Neural progenitor cell (in vitro differentiated cells): Measurements from ENCODE around the gene BMF. TPM values are rescaled to one million over a fixed set of nuclear protein-coding genes. Genes with fewer than 3 reads are reported as not detected.

Experiments
- DNase-seq: peaks from one replicate; pipeline ENCODE4 v3.0.0-alpha.2; 2016; ENCODE audit warnings: low spot score
- H2AFZ ChIP-seq: fragments of 200-600 bp; sonication (generic); replicated peaks from 2 replicates; pipeline ENCODE4 v1.6.1; 2016; ENCODE audit warnings: antibody characterized with exemption
- H3F3A ChIP-seq: fragments of 200-600 bp; sonication (generic); 2 replicates; pipeline ENCODE4 v1.6.1; 2016; ENCODE audit warnings: antibody characterized with exemption, low read depth
- H3K27ac ChIP-seq: fragments of 200-600 bp; sonication (generic); 2 replicates; pipeline ENCODE4 v1.5.1; 2016; ENCODE audit warnings: mild to moderate bottlenecking
- H3K27me3 ChIP-seq: fragments of 200-600 bp; sonication (generic); 2 replicates; pipeline ENCODE4 v1.6.1; 2016; ENCODE audit warnings: mild to moderate bottlenecking, moderate library complexity
- H3K36me3 ChIP-seq: fragments of 200-600 bp; sonication (generic); 2 replicates; pipeline ENCODE4 v1.5.1; 2016
- H3K4me1 ChIP-seq: fragments of 200-600 bp; sonication (generic); 2 replicates; pipeline ENCODE4 v1.6.1; 2016; ENCODE audit warnings: mixed run types
- H3K4me2 ChIP-seq: fragments of 200-600 bp; sonication (generic); 2 replicates; pipeline ENCODE4 v1.6.1; 2016
- H3K4me3 ChIP-seq: fragments of 200-600 bp; sonication (generic); 2 replicates; pipeline ENCODE4 v1.5.1; 2016
- H3K79me2 ChIP-seq: fragments of 200-600 bp; sonication (generic); 2 replicates; pipeline ENCODE4 v1.6.1; 2016; ENCODE audit warnings: low read depth
- H3K9ac ChIP-seq: fragments of 200-600 bp; sonication (generic); 2 replicates; pipeline ENCODE4 v1.6.1; 2016
- H3K9me3 ChIP-seq: fragments of 200-600 bp; sonication (generic); 2 replicates; pipeline ENCODE4 v1.5.1; 2016; ENCODE audit warnings: low read depth
- H4K20me1 ChIP-seq: fragments of 200-600 bp; sonication (generic); 2 replicates; pipeline ENCODE4 v1.6.1; 2016; ENCODE audit warnings: low read depth
- H3K27ac Mint-ChIP-seq: 3 replicates; pipeline ENCODE4 v1.8.0; 2021; ENCODE audit warnings: mixed read lengths
- H3K27me3 Mint-ChIP-seq: 2 replicates; pipeline ENCODE4 v1.8.0; 2022; ENCODE audit warnings: low read depth, mild to moderate bottlenecking, inconsistent platforms, moderate library complexity, mixed read lengths; ENCODE audit not compliant: insufficient read depth
- H3K36me3 Mint-ChIP-seq: 3 replicates; pipeline ENCODE4 v1.8.0; 2021; ENCODE audit warnings: mixed read lengths
- H3K4me1 Mint-ChIP-seq: 3 replicates; pipeline ENCODE4 v1.8.0; 2021; ENCODE audit warnings: mixed read lengths
- H3K4me3 Mint-ChIP-seq: 3 replicates; pipeline ENCODE4 v1.8.0; 2021; ENCODE audit warnings: mild to moderate bottlenecking, moderate library complexity, mixed read lengths
- H3K9me3 Mint-ChIP-seq: 3 replicates; pipeline ENCODE4 v1.8.0; 2020; ENCODE audit warnings: mixed read lengths
- EZH2 ChIP-seq: fragments of 200-600 bp; sonication (generic); IDR thresholded peaks from 2 replicates; pipeline ENCODE4 v1.6.1; 2017; ENCODE audit warnings: antibody characterized with exemption, mild to moderate bottlenecking, moderate library complexity
- EZH2phosphoT487 ChIP-seq: fragments of 200-600 bp; sonication (generic); IDR thresholded peaks from 2 replicates; pipeline ENCODE4 v1.6.1; 2017; ENCODE audit warnings: antibody characterized with exemption
- total RNA-seq: library from RNA; depleted of rRNA; stranded (reverse); fragments of >200 nt; gene quantifications from 2 replicates; pipeline ENCODE4 v1.2.3, GENCODE V29; 2015; ENCODE audit warnings: low replicate concordance
- TF ChIP-seq, protein P1 (sequence below): fragments of 200-600 bp; sonication (generic); IDR thresholded peaks from 2 replicates; pipeline ENCODE4 v1.5.1; 2017; ENCODE audit warnings: antibody characterized with exemption, mild to moderate bottlenecking

Gene BMF
- total RNA-seq, 1 donor from 2014 or later: 8.0 TPM

DNA sequence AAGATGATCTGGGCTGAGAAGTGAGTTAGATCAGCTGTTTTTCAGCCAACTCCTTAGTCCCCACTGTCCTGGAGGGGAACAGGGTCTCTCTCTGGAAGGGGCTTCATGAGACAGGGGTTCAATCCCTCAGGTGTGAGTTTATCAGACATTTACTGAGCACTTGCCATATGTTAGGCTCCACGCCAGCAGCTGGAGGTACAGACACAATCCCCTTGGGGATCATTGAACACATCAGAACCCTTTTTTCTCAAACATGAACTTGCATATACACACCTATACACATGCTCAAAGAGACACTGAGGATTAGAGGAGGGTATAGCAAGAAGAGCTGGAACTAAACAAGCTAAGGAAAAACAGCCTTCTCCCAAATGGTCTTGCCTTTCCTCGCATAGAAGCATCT is 5.5 kb upstream of the BMF start:
- Histone ChIP-seq H3K4me2 (no peak overlapping the region), H3K4me1 (peaks cover 26% of the 10 kb centered on the region), H3K4me3 (no peak overlapping the region), H3K9ac (no peak overlapping the region), H3F3A (peaks cover 30% of the 10 kb centered on the region), H4K20me1 (peaks cover 14% of the 10 kb centered on the region), H3K36me3 (no peaks in the 10 kb centered on the region), H3K27me3 (peaks cover 31% of the 10 kb centered on the region), H2AFZ (no peak overlapping the region), H3K79me2 (no peaks in the 10 kb centered on the region), H3K27ac (no peak overlapping the region), H3K9me3 (no peaks in the 10 kb centered on the region)
- Mint-ChIP-seq H3K27me3 (peaks cover 28% of the 10 kb centered on the region), H3K4me3 (no peak overlapping the region), H3K27ac (no peak overlapping the region), H3K4me1 (peaks cover 59% of the 10 kb centered on the region), H3K36me3 (no peaks in the 10 kb centered on the region), H3K9me3 (no peaks in the 10 kb centered on the region)
- DNase-seq: no peak
- TF ChIP-seq, protein P1, sequence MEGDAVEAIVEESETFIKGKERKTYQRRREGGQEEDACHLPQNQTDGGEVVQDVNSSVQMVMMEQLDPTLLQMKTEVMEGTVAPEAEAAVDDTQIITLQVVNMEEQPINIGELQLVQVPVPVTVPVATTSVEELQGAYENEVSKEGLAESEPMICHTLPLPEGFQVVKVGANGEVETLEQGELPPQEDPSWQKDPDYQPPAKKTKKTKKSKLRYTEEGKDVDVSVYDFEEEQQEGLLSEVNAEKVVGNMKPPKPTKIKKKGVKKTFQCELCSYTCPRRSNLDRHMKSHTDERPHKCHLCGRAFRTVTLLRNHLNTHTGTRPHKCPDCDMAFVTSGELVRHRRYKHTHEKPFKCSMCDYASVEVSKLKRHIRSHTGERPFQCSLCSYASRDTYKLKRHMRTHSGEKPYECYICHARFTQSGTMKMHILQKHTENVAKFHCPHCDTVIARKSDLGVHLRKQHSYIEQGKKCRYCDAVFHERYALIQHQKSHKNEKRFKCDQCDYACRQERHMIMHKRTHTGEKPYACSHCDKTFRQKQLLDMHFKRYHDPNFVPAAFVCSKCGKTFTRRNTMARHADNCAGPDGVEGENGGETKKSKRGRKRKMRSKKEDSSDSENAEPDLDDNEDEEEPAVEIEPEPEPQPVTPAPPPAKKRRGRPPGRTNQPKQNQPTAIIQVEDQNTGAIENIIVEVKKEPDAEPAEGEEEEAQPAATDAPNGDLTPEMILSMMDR: no peak
- TF ChIP-seq EZH2phosphoT487 (no peak), EZH2 (no peak)

- H3F3A ChIP-seq: peaks cover 33% of the 10 kb centered on the region
- H3K4me1 ChIP-seq: peaks cover 27% of the 10 kb centered on the region
- DNase-seq: no peak
- no peak overlapping the region for H2AFZ ChIP-seq
- no peak for TF ChIP-seq EZH2phosphoT487
- no peak for TF ChIP-seq EZH2
- TF ChIP-seq, protein P1: no peak
- H3K27me3 Mint-ChIP-seq: peaks cover 31% of the 10 kb centered on the region
- H3K9me3 Mint-ChIP-seq: no peaks in the 10 kb centered on the region
- no peak overlapping the region for H3K9ac ChIP-seq
- peak overlapping the region; percentile 28 for H3K4me3 ChIP-seq
- H3K9me3 ChIP-seq: no peaks in the 10 kb centered on the region
- H4K20me1 ChIP-seq: peaks cover 15% of the 10 kb centered on the region
- peaks cover 32% of the 10 kb centered on the region for H3K27me3 ChIP-seq
- peak overlapping the region; percentile 90 for H3K27ac Mint-ChIP-seq
- H3K27ac ChIP-seq: no peak overlapping the region
- H3K79me2 ChIP-seq: no peaks in the 10 kb centered on the region
- no peaks in the 10 kb centered on the region for H3K36me3 Mint-ChIP-seq
- H3K36me3 ChIP-seq: no peaks in the 10 kb centered on the region
- H3K4me1 Mint-ChIP-seq: peaks cover 65% of the 10 kb centered on the region
- peak overlapping the region; percentile 74 for H3K4me2 ChIP-seq
- H3K4me3 Mint-ChIP-seq: no peak overlapping the region
Measured at GRCh38 chr15:40112789-40113188, 4.1 kb upstream of the BMF start.

DNA sequence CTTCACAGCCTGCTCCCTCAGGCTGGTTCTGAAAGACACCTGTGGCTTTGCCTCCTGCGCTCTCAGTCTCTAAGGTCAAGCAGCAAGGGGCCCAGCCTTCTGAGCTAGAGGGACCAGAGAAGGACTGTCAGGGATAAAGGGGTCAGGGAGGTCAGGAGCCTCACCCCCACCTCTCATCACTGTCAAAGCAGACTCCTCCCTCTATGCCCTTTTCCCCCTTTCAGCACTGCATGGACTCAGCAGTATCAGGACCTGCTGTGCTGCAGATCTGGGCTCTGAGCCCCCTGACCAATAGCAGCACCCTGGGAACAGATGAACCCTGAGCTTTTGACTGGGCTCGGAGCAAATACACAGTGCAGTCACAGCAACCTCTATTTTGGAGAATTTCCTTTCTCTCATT is 3.2 kb upstream of the BMF start:
- peak overlapping the region; percentile 90 for H3K27ac Mint-ChIP-seq
- peak overlapping the region; percentile 77 for H3K4me3 Mint-ChIP-seq
- H3K36me3 Mint-ChIP-seq: no peaks in the 10 kb centered on the region
- H3K27me3 Mint-ChIP-seq: peaks cover 31% of the 10 kb centered on the region
- Histone ChIP-seq H3K4me2 (peak overlapping the region; percentile 74), H3K27me3 (peaks cover 35% of the 10 kb centered on the region), H3K9ac (no peak overlapping the region), H3K4me3 (peak overlapping the region; percentile 28), H3K9me3 (no peaks in the 10 kb centered on the region), H3K27ac (peak overlapping the region; percentile 4), H3K79me2 (no peaks in the 10 kb centered on the region), H3K36me3 (no peaks in the 10 kb centered on the region), H4K20me1 (peaks cover 24% of the 10 kb centered on the region), H2AFZ (no peak overlapping the region), H3F3A (peaks cover 40% of the 10 kb centered on the region), H3K4me1 (peaks cover 36% of the 10 kb centered on the region)
- peak; percentile 84 for DNase-seq
- no peaks in the 10 kb centered on the region for H3K9me3 Mint-ChIP-seq
- TF ChIP-seq EZH2 (no peak), EZH2phosphoT487 (no peak)
- TF ChIP-seq, protein P1: no peak
- H3K4me1 Mint-ChIP-seq: peaks cover 74% of the 10 kb centered on the region
